NB4 (cell line): ENCODE measurements around the gene LPAR1.

Experiments
- DNase-seq: peaks from one replicate; pipeline ENCODE4 v3.0.0; 2010; ENCODE audit warnings: low read depth
- H3K4me3 ChIP-seq: one replicate; pipeline ENCODE4 v1.5.1; 2011; ENCODE audit warnings: mild to moderate bottlenecking, low read depth, low read length, moderate library complexity
- CTCF ChIP-seq: IDR thresholded peaks from one replicate; pipeline ENCODE4 v1.5.1; 2012; ENCODE audit warnings: low read depth, low read length
- MAX ChIP-seq: IDR thresholded peaks from 2 replicates; pipeline ENCODE4 v1.6.1; 2011; ENCODE audit warnings: low read depth, low read length
- MYC ChIP-seq: IDR thresholded peaks from 2 replicates; pipeline ENCODE4 v1.6.1; 2011; ENCODE audit warnings: low read depth, low read length
- POLR2A ChIP-seq: IDR thresholded peaks from 2 replicates; pipeline ENCODE4 v1.6.1; 2011; ENCODE audit warnings: mild to moderate bottlenecking; ENCODE audit not compliant: insufficient read length; ENCODE audit errors: extremely low read depth

The LPAR1 gene

GRCh38 chr9:111037356-111037707, 938 bp downstream of the LPAR1 start:
- DNase-seq: no peak
- no peak for TF ChIP-seq POLR2A
- no peak for TF ChIP-seq CTCF
- TF ChIP-seq MAX: no peak
- no peak for TF ChIP-seq MYC
- H3K4me3 ChIP-seq: no peak overlapping the region

GRCh38 chr9:111036946-111037345, 1.3 kb downstream of the LPAR1 start:
- DNase-seq: no peak
- H3K4me3 ChIP-seq: no peak overlapping the region
- TF ChIP-seq POLR2A: no peak
- no peak for TF ChIP-seq MYC
- no peak for TF ChIP-seq CTCF
- TF ChIP-seq MAX: no peak

- TF ChIP-seq MYC: no peak
- H3K4me3 ChIP-seq: no peak overlapping the region
- no peak for DNase-seq
Measured at GRCh38 chr9:111036429-111036789, 1.9 kb downstream of the LPAR1 start.

GRCh38 chr9:111035543-111036428, 2.5 kb downstream of the LPAR1 start:
- DNase-seq: no peak
- no peak for TF ChIP-seq POLR2A
- no peak for TF ChIP-seq MAX
- H3K4me3 ChIP-seq: no peak overlapping the region

GRCh38 chr9:111034898-111035539, 3.3 kb downstream of the LPAR1 start:
- peak; percentile 21 for DNase-seq
- TF ChIP-seq MAX (no peak), MYC (no peak), POLR2A (no peak), CTCF (no peak)
- no peak overlapping the region for H3K4me3 ChIP-seq

GRCh38 chr9:111034170-111034897, 3.9 kb downstream of the LPAR1 start:
- DNase-seq: peak; percentile 27
- H3K4me3 ChIP-seq: no peak overlapping the region
- TF ChIP-seq POLR2A: no peak
- TF ChIP-seq MAX: no peak
- no peak for TF ChIP-seq MYC

- no peak for DNase-seq
- no peak for TF ChIP-seq MYC
- no peak for TF ChIP-seq POLR2A
- no peak for TF ChIP-seq MAX
- no peak for TF ChIP-seq CTCF
- no peak overlapping the region for H3K4me3 ChIP-seq
Measured at GRCh38 chr9:111030492-111030891, 7.8 kb downstream of the LPAR1 start.
